Lower leg skin (tissue), 4 donors: ENCODE data around the gene RNF113B. TPM values are rescaled to one million over a fixed set of nuclear protein-coding genes. Genes with fewer than 3 reads are reported as not detected.

Source experiments
- DNase-seq, 2 donors: peaks; one replicate each; pipeline ENCODE4 v3.0.0-alpha.2; 2019; ENCODE audit warnings: low spot score in 2 of 2
- H3K4me3 ChIP-seq: fragments of 200-600 bp; sonication (generic); 2 replicates; pipeline ENCODE4 v1.5.1; 2017; ENCODE audit warnings: mild to moderate bottlenecking, low read depth; ENCODE audit not compliant: poor library complexity, severe bottlenecking
- CTCF ChIP-seq, 3 donors: fragments of 450-650 bp; IDR thresholded peaks; one replicate each; pipeline ENCODE4 v1.5.1; 2016; ENCODE audit warnings: antibody characterized with exemption in 3 of 3, mild to moderate bottlenecking in 3 of 3, moderate library complexity in 2 of 3
- POLR2A ChIP-seq, 2 donors: fragments of 450-650 bp; IDR thresholded peaks; one replicate each; pipeline ENCODE4 v1.6.1; 2016 to 2017; ENCODE audit warnings: antibody characterized with exemption in 2 of 2, mild to moderate bottlenecking in 1 of 2, moderate library complexity in 1 of 2
- WGBS, 2 donors: methylation state at CpG; one replicate each; pipeline ENCODE4 v1.1.5; 2018; 5-methylcytosine and 5-hydroxymethylcytosine counted together
- intact Hi-C: fragments of 100-400 bp; cut with DNase I; formaldehyde crosslinking; loops from one replicate; pipeline ENCODE4 v1.15.0; 2023; ENCODE audit warnings: low total_unique reads
- total RNA-seq, 4 donors: library from RNA; depleted of rRNA; stranded (reverse); fragments of >200 nt; gene quantifications; one replicate each; pipeline ENCODE4 v1.1.0, GENCODE V29; 2016

The RNF113B gene
- total RNA-seq, 4 donors from 2014 or later, result not detected

GRCh38 chr13:98222081-98222554, 45.0 kb upstream of the RNF113B start:
- no peak for TF ChIP-seq CTCF (IDR thresholded peaks at IDR 0.05)
- TF ChIP-seq POLR2A (IDR thresholded peaks at IDR 0.05), result no peak
- WGBS, 2 donors, result 74 to 75% methylated on average over 5 of the region's 5 CpGs
- intact Hi-C loops, result no loop called here
- H3K4me3 ChIP-seq, result no peak overlapping the region
- DNase-seq, result no peak

- no peak for DNase-seq
- intact Hi-C loops, result no loop called here
- WGBS, 2 donors, result 74 to 80% methylated on average over 6 of the region's 6 CpGs
- TF ChIP-seq POLR2A (IDR thresholded peaks at IDR 0.05) (no peak), CTCF (IDR thresholded peaks at IDR 0.05) (no peak)
- no peak overlapping the region for H3K4me3 ChIP-seq
These were observed 44.2 kb upstream of the RNF113B start for GRCh38 chr13:98221234-98221633.

DNA sequence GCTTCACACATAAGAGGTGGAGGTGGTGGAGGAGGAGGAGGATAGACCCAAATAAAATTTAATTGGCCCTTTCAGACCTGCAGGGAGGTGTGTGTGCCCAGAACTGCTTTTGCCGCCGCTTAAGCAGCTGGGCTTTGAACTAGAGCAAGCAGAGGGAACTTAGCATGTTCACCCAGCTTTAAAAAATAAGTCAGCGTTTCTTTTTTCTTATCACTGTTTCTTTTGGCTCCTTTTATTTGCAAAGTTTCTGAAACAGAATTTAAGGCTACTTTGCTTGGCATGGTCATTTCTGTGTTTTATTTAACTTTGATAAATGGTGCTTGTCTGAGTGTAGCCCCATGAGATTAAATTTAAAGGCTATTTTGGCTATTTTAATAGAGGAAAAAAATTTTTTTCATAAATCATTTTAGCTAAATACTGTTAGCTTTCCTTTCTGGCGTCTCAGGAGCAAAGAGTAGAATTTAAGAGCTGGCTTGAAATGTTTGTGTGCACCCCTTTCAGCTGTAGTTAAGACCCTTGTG, 43.3 kb upstream of the RNF113B start:
- no peak overlapping the region for H3K4me3 ChIP-seq
- no peak for DNase-seq
- no peak for TF ChIP-seq POLR2A (IDR thresholded peaks at IDR 0.05)
- TF ChIP-seq CTCF (IDR thresholded peaks at IDR 0.05), result no peak
- intact Hi-C loops, result no loop called here
- 65 to 67% methylated on average over 4 of the region's 4 CpGs for WGBS, 2 donors

GRCh38 chr13:98219685-98220084, 42.6 kb upstream of the RNF113B start:
- WGBS, 2 donors, result 94 to 97% methylated on average over 6 of the region's 6 CpGs

GRCh38 chr13:98217597-98217996, 40.5 kb upstream of the RNF113B start:
- intact Hi-C loops, result no loop called here
- DNase-seq, result no peak
- 92% methylated on average over 12 of the region's 12 CpGs for WGBS, 2 donors

More at GRCh38 chr13:98219685-98220084, 42.6 kb upstream of the RNF113B start:
- intact Hi-C loops, result no loop called here
- TF ChIP-seq CTCF (IDR thresholded peaks at IDR 0.05), result no peak
- TF ChIP-seq POLR2A (IDR thresholded peaks at IDR 0.05), result no peak
- no peak for DNase-seq
- no peak overlapping the region for H3K4me3 ChIP-seq

More at GRCh38 chr13:98217597-98217996, 40.5 kb upstream of the RNF113B start:
- no peak overlapping the region for H3K4me3 ChIP-seq
- TF ChIP-seq POLR2A (IDR thresholded peaks at IDR 0.05), result no peak
- no peak for TF ChIP-seq CTCF (IDR thresholded peaks at IDR 0.05)
